ENCODE data around the gene CAPZA2. TPM values are rescaled to one million over a fixed set of nuclear protein-coding genes. Genes with fewer than 3 reads are reported as not detected.
"Not testable (repeated sequence)": the region's sequence is repeated elsewhere in the genome, so short reads cannot be mapped to it uniquely, and the experiment has no call there.

CAPZA2 gene
- total RNA-seq, 4 donors from 2014 or later: 53.7 to 64.9 (median 59.6) TPM

DNA sequence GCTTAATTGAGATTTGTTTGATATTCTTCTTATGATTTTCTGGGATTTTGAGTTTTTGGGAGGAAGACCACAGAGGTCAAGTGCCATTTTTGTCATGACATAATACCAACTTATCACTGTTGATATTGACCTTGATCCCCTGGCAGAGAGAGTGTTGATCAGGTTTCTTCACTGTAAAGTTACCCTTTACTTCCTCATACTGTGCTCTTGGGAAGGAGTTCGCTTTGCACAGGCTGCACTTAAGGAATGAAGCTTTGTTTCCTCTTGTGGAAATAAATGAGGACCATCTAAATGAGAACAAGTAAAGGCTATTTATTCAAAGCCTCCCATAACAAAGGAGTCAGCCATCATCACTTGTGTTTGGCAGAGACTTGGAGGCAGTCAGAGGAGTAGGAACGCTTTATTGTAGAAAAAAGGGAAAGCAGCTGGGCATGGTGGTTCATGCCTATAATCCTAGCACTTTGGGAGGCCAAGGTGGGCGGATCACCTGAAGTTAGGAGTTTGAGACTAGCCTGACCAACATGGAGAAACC is 107.0 kb downstream of the CAPZA2 start:
- no peak overlapping the region for H3K27ac ChIP-seq
- 90% methylated on average over 3 of the region's 3 CpGs for WGBS
- no peaks in the 10 kb centered on the region for H3K9me3 ChIP-seq
- no peak overlapping the region for H3K4me3 ChIP-seq
- H3K4me1 ChIP-seq: peaks cover 2% of the 10 kb centered on the region
- TF ChIP-seq EP300 (IDR thresholded peaks at IDR 0.05) (no peak), POLR2A (IDR thresholded peaks at IDR 0.05) (no peak), POLR2AphosphoS5 (IDR thresholded peaks at IDR 0.05) (no peak)
- TF ChIP-seq, protein P1, sequence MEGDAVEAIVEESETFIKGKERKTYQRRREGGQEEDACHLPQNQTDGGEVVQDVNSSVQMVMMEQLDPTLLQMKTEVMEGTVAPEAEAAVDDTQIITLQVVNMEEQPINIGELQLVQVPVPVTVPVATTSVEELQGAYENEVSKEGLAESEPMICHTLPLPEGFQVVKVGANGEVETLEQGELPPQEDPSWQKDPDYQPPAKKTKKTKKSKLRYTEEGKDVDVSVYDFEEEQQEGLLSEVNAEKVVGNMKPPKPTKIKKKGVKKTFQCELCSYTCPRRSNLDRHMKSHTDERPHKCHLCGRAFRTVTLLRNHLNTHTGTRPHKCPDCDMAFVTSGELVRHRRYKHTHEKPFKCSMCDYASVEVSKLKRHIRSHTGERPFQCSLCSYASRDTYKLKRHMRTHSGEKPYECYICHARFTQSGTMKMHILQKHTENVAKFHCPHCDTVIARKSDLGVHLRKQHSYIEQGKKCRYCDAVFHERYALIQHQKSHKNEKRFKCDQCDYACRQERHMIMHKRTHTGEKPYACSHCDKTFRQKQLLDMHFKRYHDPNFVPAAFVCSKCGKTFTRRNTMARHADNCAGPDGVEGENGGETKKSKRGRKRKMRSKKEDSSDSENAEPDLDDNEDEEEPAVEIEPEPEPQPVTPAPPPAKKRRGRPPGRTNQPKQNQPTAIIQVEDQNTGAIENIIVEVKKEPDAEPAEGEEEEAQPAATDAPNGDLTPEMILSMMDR (IDR thresholded peaks at IDR 0.05): no peak
- DNase-seq (ENCODE audit: low spot score in 2 of 2): no peak
- H3K27me3 ChIP-seq: no peaks in the 10 kb centered on the region
- H3K36me3 ChIP-seq: no peaks in the 10 kb centered on the region

DNA sequence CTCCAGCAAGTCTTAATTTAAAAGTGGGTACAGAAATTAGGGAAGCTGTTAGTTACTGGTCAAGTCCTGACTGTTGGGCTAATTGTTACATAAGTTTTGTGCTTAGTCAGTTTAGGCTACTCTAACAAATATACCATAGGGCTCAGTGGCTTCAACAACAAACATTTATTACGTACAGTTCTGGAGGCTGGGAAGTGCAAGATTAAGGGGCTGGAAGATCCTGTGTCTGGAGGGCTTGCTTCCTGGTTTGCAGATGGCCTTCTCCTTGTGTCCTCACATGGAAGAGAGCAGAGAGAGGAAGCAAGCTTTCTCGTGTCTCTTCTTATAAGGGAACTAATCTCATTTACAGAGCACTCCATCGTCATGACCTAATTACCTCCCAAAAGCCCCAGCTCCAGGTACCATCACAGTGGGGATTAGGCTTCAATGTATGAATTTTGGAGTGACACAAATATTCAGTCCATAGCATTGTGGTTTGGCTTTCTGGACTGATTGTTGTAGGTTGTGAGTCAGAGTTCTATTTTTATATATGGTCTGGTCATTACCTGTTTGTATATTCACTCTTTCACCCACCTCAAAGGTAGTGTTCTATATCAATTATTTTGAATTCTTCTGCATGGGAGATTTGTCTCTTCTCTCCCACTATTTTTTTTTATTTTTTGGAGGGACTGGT is 108.0 kb downstream of the CAPZA2 start:
- TF ChIP-seq POLR2AphosphoS5 (IDR thresholded peaks at IDR 0.05) (no peak), EP300 (IDR thresholded peaks at IDR 0.05) (no peak), POLR2A (IDR thresholded peaks at IDR 0.05) (no peak)
- TF ChIP-seq, protein P1 (IDR thresholded peaks at IDR 0.05): no peak
- no peak overlapping the region for H3K27ac ChIP-seq
- WGBS: 77% methylated on average over 3 of the region's 3 CpGs
- no peaks in the 10 kb centered on the region for H3K9me3 ChIP-seq
- H3K27me3 ChIP-seq: no peaks in the 10 kb centered on the region
- H3K36me3 ChIP-seq: no peaks in the 10 kb centered on the region
- DNase-seq (ENCODE audit: low spot score in 2 of 2): no peak
- peaks cover 2% of the 10 kb centered on the region for H3K4me1 ChIP-seq
- no peak overlapping the region for H3K4me3 ChIP-seq

DNA sequence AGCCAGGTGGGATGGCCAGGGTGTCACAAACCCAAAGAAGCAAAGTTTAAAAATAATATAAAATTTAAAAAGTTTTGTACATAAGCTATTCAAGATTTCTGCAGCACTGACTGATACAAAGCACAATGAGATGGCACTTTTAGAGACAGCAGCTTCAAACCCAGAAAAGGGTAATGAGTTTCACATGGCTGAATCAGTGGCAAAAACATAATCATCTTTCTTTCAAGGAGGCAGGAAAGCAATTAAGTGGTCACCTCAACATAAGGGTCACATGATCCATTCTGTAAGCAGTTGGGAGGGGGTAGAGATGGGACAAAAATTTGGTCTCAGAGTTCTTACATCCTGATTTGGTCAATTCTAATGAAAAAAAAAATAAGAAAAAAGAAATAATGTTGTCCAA is 108.8 kb downstream of the CAPZA2 start:
- H3K36me3 ChIP-seq; H3K4me3 ChIP-seq; H3K4me1 ChIP-seq; H3K27ac ChIP-seq; H3K9me3 ChIP-seq; H3K27me3 ChIP-seq; DNase-seq (ENCODE audit: low spot score in 2 of 2): not testable (repeated sequence)

Other genes starting within 250 kb of the CAPZA2 start
- gene MET, start 190.4 kb upstream of the CAPZA2 start, total RNA-seq: 10 to 100 TPM; 22.8 to 41.2 (median 32.0) TPM
- gene ST7, start 90.9 kb downstream of the CAPZA2 start, total RNA-seq: 10 to 100 TPM; 13.1 to 28.2 (median 18.6) TPM

Data from suprapubic skin (tissue), 4 donors.